ENCODE data around the gene CACNB4.

The CACNB4 gene

GRCh38 chr2:151790689-151791088 is 308.2 kb downstream of the CACNB4 start:
- Mint-ChIP-seq H3K36me3 (ENCODE audit: low read depth) (peaks cover 63% of the 10 kb centered on the region), H3K9me3 (no peaks in the 10 kb centered on the region), H3K27ac (no peak overlapping the region), H3K4me3 (no peak overlapping the region), H3K4me1 (ENCODE audit: low read depth) (no peaks in the 10 kb centered on the region), H3K27me3 (no peaks in the 10 kb centered on the region)
- no peak for DNase-seq

- H3K27ac Mint-ChIP-seq: no peak overlapping the region
- no peaks in the 10 kb centered on the region for H3K27me3 Mint-ChIP-seq
- H3K36me3 Mint-ChIP-seq (ENCODE audit: low read depth): peaks cover 65% of the 10 kb centered on the region
- no peaks in the 10 kb centered on the region for H3K9me3 Mint-ChIP-seq
- H3K4me3 Mint-ChIP-seq: no peak overlapping the region
- DNase-seq: no peak
- H3K4me1 Mint-ChIP-seq (ENCODE audit: low read depth): no peaks in the 10 kb centered on the region
Observed at GRCh38 chr2:151789055-151789834, 309.6 kb downstream of the CACNB4 start.

GRCh38 chr2:151786483-151786882 is 312.4 kb downstream of the CACNB4 start:
- Mint-ChIP-seq H3K9me3 (no peaks in the 10 kb centered on the region), H3K4me1 (ENCODE audit: low read depth) (no peaks in the 10 kb centered on the region), H3K27ac (no peak overlapping the region), H3K27me3 (no peaks in the 10 kb centered on the region), H3K36me3 (ENCODE audit: low read depth) (peaks cover 66% of the 10 kb centered on the region), H3K4me3 (no peak overlapping the region)
- DNase-seq: no peak

- peaks cover 68% of the 10 kb centered on the region for H3K36me3 Mint-ChIP-seq (ENCODE audit: low read depth)
- no peaks in the 10 kb centered on the region for H3K27me3 Mint-ChIP-seq
- H3K4me1 Mint-ChIP-seq (ENCODE audit: low read depth): no peaks in the 10 kb centered on the region
- no peak overlapping the region for H3K27ac Mint-ChIP-seq
- H3K9me3 Mint-ChIP-seq: no peaks in the 10 kb centered on the region
- DNase-seq: no peak
- no peak overlapping the region for H3K4me3 Mint-ChIP-seq
Observed at GRCh38 chr2:151786077-151786476, 312.8 kb downstream of the CACNB4 start.

- Mint-ChIP-seq H3K27ac (no peak overlapping the region), H3K4me3 (no peak overlapping the region), H3K9me3 (peaks cover 6% of the 10 kb centered on the region), H3K27me3 (no peaks in the 10 kb centered on the region), H3K4me1 (ENCODE audit: low read depth) (no peaks in the 10 kb centered on the region), H3K36me3 (ENCODE audit: low read depth) (peaks cover 78% of the 10 kb centered on the region)
- no peak for DNase-seq
Observed at GRCh38 chr2:151783133-151783520, 315.7 kb downstream of the CACNB4 start.

Measured in activated T-cell treated with anti-CD3 and anti-CD28 coated beads, Interleukin-2, amount 50 U/mL, for 24 hours (primary cell).